ENCODE data around the gene MEGF6.

MEGF6 gene

DNA sequence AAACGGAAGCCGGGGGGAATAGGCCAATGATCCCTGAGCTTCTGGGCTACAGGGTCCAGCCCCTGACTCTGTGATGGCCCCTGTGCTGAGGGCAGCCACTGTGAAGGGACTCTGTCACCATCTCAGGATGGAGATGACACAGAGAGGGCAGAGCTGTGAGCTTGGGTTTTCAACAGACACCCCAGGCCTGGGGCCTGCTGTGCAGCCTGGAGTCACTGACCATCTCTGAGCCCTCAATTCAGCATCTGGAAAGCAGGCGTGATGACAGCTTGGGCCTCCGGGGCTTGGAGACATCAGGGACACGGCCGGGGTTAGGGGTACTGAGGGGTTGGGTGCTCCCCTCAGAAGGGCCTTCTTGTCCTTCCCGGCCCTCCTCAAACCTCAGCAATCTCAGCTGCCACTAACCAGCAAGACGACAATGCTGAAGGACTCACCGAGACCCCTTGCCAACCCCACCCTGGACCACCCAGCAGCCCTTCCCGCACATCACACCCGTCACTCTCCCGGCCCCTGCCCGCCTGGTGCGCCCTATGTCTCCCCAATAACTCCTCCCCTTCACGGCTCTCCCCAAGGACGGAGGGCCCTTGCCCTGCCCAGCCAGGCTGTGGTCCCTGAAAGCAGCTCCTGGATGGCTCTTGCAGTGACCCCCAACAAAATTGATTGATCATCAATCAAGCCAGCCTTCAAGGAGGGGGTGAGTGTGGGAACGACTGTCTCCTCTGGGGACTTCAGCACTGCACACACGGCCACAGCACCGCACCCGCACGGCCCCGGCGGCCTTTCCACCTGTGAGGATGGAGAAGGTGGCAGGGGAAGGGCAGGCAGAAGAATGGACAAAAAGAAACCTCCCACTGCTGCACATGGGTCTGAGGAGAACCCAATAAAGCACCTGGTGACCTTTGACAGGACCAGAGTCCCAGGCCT lies 4.3 kb downstream of the MEGF6 start:
- no peak for DNase-seq

DNA sequence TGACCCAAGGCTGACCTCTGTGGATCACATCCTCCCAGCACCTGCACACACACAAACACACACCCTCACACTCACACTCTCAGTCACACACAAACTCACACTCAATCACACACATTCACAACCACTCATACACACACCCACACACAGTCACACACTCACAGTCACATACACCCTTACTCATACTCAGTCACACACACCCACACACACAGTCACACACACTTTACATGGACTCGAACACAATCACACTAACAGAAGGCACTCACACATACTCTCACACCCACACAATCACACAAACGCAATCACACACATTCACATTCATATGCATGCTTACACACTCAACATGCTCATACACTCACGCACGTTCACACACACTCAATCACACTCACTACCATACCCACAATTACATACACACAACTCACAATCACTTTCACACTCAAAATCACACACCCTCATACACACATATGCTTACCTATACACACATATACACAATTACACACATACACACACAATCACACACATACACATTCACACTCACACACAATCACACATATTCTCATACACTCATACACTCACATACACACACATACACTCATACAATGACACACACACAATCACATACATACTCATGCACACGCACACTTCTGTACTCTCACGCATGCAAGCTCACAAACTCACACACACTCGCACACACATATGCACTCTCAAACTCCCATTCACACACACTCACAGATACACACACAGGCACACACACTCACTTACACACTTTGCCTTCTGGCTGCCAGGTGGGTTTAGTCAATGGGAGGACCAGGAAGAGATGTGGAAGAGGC lies 6.1 kb downstream of the MEGF6 start:
- DNase-seq, result no peak

DNA sequence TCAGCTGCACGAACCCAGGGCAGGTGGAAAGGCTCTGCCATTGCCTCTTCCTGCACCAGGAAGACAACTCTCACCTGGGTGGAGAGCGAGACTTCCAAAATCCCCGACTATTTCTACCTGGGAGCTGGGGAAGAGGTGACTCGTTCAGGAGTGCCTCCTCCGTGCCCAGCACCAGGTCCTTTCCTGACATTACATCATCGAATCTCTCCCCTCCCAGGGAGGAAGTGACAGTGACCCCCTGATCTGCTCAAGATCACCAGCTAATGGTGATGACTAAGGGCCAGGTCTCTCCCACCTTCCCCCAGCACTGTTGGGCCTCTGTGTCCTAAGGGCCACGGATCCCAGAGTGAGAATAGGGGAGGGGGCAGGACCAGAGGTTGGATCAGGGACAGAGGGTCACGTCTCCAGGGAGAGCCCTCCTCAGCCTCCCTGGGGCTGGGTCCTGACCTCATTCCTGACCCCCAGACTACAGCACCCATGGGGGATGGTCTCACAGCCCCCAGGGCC lies 6.8 kb downstream of the MEGF6 start:
- no peak for DNase-seq

DNA sequence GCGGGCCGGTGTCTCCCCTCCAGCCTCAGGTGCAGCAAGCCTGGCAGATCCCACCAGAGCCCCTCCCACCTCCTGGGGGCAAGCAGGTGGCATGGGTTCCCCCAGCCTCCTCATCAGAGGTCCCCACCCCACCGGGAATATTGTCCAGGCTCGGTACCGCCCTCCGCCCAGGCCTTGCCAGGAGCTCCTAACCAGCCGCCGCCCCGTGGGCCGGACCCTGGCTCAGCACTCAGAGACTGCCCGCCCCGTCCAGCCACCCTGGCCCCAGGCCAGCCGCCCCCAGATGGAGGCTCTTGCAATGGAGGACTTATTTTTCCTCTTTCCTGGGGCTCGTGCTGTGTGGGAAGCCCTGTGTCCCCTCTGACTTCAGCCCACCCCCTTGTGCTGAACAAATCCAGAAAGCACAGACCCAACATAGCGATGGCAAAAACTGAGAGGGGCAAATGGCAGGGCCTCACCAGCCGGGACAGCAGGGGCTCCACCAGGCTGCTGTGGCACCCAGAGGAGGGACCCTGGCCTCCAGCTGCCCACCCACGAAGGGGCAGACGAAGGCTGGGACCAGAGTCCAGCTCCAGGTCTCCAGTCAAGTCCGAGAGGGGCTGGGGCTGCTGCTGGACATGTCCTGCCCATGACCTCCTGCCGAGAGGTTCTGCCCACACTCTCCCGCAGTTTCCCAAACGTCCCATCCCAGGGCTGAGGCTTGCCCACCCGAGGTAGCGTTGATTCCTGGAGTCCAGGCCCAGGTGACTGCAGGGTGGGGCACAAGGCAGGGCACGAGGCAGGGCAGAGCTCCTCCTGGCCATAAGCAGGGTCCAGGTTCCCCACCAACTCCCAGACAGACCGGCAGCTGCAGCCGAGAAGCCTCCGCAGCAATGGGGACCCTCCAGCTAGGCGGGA lies 7.5 kb downstream of the MEGF6 start:
- DNase-seq, result no peak

GRCh38 chr1:3603156-3603555 lies 8.2 kb downstream of the MEGF6 start:
- no peak for DNase-seq

DNA sequence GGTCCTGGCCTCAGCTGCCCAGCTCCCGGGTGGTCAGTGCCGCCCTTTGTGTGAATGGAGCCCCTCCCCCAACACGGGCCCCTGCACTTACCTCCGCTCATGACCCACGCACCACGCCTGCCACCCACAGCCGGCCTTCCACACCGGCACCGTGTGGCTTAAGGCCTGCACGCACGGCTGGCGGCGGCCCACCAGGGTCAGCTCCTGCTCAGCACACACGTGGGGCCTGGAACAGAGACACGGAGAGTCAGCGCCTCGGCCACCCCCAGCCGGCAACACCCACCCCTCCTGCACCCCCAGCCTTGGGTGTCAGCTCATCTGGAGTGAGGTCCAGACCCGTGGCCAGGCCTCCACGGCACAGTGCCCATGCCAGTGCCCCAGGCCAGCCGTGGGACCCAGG lies 8.9 kb downstream of the MEGF6 start:
- no peak for DNase-seq

GRCh38 chr1:3601743-3602142 lies 9.6 kb downstream of the MEGF6 start:
- DNase-seq, result no peak

GRCh38 chr1:3600354-3600753 lies 11.0 kb downstream of the MEGF6 start:
- no peak for DNase-seq

GRCh38 chr1:3599816-3600215 lies 11.5 kb downstream of the MEGF6 start:
- DNase-seq, result no peak

DNA sequence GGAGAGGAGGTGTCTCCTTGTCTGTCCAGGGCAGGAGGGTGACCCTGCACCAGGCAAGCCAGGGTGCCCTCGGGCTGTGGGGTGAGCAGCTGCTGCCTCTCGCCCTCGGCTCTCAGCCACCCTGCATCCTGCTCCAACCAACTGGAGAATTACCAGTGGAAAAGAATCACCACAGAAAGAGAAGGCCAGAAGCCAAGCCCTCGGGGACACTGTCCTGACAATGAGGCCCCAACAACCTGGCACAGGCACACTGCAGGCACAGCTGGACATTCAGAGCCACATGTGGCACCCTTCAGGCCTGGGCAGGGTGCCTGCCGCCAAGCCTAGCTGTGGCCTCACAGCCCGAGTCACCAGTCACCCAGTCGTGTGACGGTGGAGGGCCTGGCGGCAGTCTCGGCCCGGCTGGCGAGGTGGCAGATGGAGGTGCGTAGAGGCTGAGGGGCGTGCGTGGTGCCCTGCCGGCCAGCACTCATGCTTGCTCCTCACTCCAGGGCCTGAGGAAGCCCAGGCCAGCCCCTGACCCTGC lies 12.0 kb downstream of the MEGF6 start:
- no peak for DNase-seq

DNA sequence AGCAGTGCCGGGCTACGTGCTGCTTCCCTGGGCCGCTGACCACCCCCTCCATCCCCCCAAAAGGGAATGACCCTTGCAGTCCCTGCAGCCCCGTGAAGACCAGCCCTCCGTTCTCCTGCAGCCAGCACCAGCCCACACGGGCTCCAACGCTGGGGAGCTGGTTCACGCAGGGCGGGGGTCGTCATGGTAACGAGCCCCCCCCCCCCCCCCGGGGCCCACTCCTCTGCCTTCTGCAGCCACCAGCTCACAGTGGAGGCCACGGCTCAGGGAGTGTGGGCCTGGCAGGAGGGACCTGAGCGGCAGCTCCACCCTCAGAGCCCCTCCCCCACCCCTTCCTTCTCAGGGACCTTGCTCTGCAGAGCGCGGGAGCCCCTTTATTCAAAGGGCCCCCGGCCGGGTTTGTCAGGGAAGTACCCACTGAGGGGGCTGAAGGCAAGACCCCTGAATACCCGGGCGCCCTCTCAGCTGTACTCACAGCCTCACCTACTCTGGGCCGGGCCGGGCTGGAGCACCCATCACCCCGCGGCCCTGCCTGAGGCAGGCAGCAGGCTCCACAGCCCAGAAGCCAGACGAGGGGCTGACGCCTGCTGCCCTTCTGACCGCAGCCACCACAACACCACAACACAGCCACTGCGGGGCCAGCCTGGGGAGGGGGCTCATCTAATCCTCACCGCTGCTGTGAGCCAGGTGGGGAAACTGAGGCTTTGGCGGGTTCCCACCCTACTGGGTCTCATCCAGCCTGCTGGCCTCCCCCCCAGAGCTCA lies 12.6 kb downstream of the MEGF6 start:
- no peak for DNase-seq

GRCh38 chr1:3598051-3598491 lies 13.2 kb downstream of the MEGF6 start:
- no peak for DNase-seq

DNA sequence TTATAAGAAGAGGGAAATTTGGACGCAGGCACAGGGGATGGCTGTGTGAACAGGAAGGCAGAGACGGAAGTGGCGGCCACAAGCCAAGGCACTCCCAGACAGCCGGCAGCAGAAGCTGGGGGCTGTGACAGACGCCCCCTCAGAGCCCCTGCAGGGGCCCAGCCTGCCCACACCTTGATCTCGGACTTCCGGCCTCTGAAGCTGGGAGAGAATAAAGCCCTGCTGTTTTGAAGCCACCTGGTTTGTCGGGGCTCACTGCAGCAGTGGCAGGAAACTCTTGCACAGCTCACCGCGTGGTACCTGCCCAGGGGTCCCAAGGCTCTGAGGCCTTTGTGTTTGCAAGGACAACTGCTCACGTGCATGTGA lies 13.7 kb downstream of the MEGF6 start:
- no peak for DNase-seq

DNA sequence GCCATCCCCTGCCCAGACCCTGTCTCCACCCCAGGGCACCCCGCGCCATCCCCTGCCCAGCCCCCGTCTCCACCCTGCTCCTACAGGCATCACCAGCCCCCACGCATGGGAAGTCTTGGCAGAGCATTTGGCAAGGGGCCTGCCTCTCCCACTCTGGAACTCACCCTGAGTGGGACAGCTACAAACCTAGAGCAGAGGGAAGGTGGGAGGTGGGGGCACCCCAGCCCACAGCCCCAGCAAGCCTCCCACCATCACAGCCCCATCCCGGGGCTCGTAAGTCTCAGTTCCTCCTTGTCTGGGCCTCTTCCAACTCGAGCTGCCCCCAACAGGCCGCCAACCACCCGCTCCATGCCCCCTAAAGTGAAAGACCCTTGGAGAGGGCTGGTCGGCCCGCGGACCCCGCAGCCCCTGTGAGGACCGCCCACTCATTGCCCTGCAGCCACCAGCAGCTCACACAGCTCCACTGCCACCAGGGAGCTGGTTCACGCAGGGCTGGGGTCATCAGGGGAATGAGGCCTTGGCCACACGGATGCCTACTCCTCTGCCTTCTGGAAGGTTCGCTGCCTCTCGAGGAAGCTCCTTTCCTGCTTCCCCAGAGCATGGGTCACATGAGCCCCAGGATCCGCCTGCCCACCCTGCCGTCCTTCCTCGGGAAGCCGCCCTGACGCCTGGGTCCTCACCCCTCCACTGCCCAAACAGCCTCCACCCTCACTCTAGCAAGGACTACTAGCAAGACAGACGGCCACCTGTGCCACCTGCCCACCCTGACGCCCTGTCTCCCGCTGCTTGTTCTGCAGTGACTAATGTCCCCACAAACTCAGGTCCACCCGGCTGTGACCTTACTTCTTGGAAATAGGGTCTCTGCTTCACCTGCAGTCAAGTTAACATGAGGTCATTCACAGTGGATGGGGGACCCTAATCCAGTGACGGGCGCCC lies 14.4 kb downstream of the MEGF6 start:
- DNase-seq, result no peak

DNA sequence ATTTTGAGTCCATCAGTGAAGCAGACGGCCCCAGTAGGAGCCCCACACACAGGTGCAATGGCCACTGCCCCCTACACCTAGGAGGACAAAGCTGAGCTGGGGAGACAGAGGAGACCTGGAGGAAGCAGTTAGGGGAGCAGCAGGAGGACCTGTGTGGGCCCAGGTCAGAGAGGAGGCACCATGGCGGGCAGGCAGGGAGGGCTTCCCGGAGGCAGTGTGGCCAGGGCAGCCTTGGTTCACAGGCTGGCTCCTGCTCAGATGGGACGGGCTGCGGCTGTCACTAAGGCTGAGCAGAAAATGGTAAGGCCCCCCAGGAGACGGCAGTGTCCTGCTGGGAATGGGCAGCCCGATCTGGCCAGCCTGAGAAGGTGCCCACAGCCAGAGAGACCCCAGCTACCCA lies 15.4 kb downstream of the MEGF6 start:
- no peak for DNase-seq

GRCh38 chr1:3594706-3595377 lies 16.5 kb downstream of the MEGF6 start:
- DNase-seq, result no peak

- no peak for DNase-seq
Observed at GRCh38 chr1:3593745-3594144, 17.6 kb downstream of the MEGF6 start.

DNA sequence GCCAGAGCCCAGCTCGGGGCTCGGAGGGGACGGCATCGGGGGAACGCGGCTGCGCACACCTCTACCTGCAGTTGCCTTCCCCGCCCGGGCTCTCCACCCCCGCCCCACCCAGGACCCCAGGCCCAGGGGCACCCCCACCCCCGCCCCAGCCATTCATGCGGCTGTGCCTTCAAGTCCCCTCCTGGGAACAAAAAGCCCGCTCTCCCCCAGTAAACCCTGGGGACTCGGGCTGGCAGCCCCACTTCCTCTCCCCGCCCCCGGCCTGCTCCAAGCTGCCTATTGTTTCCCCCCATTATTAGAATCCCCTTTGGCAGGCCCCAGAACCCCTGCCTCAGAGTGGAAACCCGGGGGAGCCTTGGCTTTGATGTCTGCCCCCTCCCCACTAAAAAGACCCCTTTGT lies 18.0 kb downstream of the MEGF6 start:
- no peak for DNase-seq
